Upper lobe of left lung (tissue), 4 donors: ENCODE results near the gene GUCY2F.

Experiments
- EP300 ChIP-seq, 4 donors: sonication (generic); formaldehyde crosslinking; IDR thresholded peaks; one replicate each; pipeline ENCODE4 v1.5.1; 2017; ENCODE audit warnings: antibody characterized with exemption in 4 of 4, control low read depth in 2 of 4
- POLR2A ChIP-seq, 4 donors: fragments of 450-650 bp; IDR thresholded peaks; one replicate each; pipeline ENCODE4 v1.5.1; 2016 to 2017; ENCODE audit warnings: antibody characterized with exemption in 4 of 4, mild to moderate bottlenecking in 2 of 4
- POLR2AphosphoS5 ChIP-seq, 2 donors: sonication (generic); formaldehyde crosslinking; IDR thresholded peaks; one replicate each; pipeline ENCODE4 v1.5.1; 2017; ENCODE audit warnings: antibody characterized with exemption in 2 of 2
- TF ChIP-seq, protein P1 (sequence below), 6 experiments: fragments of 450-650 bp in 4 of 6; fragments of 200-600 bp in 2 of 6; sonication (generic) in 2 of 6; IDR thresholded peaks; one replicate each; pipeline ENCODE4 v1.5.1; 2016 to 2019; ENCODE audit warnings: antibody characterized with exemption in 6 of 6

DNA sequence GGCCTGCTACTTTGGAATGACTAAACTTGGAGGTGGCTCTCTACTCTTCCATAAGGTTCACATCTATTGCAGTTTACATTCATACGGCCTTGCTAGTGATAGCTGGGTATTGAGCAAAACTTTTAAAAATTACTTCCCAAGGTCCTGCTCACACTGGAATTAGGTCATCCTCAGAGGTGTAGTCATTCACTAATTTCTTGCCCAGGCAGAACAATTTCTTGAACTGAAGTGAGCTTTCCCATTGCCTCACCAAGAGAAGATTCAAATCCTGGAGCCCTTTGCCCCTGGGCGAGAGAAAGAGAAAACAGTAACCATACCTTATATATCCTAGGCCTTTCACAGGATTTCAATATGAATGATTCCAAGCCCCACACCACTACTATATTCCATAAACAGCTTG lies 109.2 kb downstream of the GUCY2F start:
- TF ChIP-seq POLR2A (IDR thresholded peaks at IDR 0.05) (no peak), EP300 (IDR thresholded peaks at IDR 0.05) (no peak), POLR2AphosphoS5 (IDR thresholded peaks at IDR 0.05) (no peak)
- TF ChIP-seq, protein P1, sequence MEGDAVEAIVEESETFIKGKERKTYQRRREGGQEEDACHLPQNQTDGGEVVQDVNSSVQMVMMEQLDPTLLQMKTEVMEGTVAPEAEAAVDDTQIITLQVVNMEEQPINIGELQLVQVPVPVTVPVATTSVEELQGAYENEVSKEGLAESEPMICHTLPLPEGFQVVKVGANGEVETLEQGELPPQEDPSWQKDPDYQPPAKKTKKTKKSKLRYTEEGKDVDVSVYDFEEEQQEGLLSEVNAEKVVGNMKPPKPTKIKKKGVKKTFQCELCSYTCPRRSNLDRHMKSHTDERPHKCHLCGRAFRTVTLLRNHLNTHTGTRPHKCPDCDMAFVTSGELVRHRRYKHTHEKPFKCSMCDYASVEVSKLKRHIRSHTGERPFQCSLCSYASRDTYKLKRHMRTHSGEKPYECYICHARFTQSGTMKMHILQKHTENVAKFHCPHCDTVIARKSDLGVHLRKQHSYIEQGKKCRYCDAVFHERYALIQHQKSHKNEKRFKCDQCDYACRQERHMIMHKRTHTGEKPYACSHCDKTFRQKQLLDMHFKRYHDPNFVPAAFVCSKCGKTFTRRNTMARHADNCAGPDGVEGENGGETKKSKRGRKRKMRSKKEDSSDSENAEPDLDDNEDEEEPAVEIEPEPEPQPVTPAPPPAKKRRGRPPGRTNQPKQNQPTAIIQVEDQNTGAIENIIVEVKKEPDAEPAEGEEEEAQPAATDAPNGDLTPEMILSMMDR (IDR thresholded peaks at IDR 0.05) = no peak
